K562 (cell line): ENCODE results near the gene OCEL1. TPM values are rescaled to one million over a fixed set of nuclear protein-coding genes. Genes with fewer than 3 reads are reported as not detected.

Source experiments
- BRCA1 ChIP-seq, 2 experiments: fragments of 450-650 bp in 1 of 2; sonication (generic) in 1 of 2; formaldehyde crosslinking in 1 of 2; IDR thresholded peaks; 2 replicates each; pipeline versions ENCODE4 v1.5.0 to v1.6.1; 2017 to 2020; ENCODE audit warnings: mild to moderate bottlenecking in 1 of 2, missing genetic modification reagents in 1 of 2
- CHD2 ChIP-seq: IDR thresholded peaks from 2 replicates; pipeline ENCODE4 v1.6.1; 2011; ENCODE audit warnings: low read depth, low read length
- CTBP1 ChIP-seq: fragments of 450-650 bp; IDR thresholded peaks from 2 replicates; pipeline ENCODE4 v1.6.1; 2016; ENCODE audit warnings: borderline replicate concordance
- KAT2B ChIP-seq: IDR thresholded peaks from one replicate; pipeline ENCODE4 v1.6.1; 2012; ENCODE audit warnings: low read depth, mild to moderate bottlenecking, control low read depth, inconsistent platforms, low read length, moderate library complexity
- KHSRP ChIP-seq: fragments of 450-650 bp; IDR thresholded peaks from 2 replicates; pipeline ENCODE4 v1.6.1; 2017
- KLF13 ChIP-seq: fragments of 450-650 bp; IDR thresholded peaks from 2 replicates; pipeline ENCODE4 v1.6.1; 2016; ENCODE audit warnings: missing genetic modification characterization, low read depth, mild to moderate bottlenecking, missing compliant biosample characterization, moderate library complexity, borderline replicate concordance
- MBD1 ChIP-seq: fragments of 250-450 bp; sonication (Bioruptor Pico); IDR thresholded peaks from 2 replicates; pipeline ENCODE4 v1.8.0; 2022; ENCODE audit warnings: inconsistent platforms
- NR4A1 ChIP-seq, 2 experiments: fragments of 250-450 bp in 1 of 2; fragments of 450-650 bp in 1 of 2; sonication (Bioruptor Pico) in 1 of 2; IDR thresholded peaks; 2 replicates each; pipeline versions ENCODE4 v1.4.0 to v1.6.1; 2016 to 2020; ENCODE audit warnings: mild to moderate bottlenecking in 2 of 2, missing compliant biosample characterization in 1 of 2, missing genetic modification characterization in 1 of 2, moderate library complexity in 1 of 2
- PHF20 ChIP-seq: fragments of 450-650 bp; IDR thresholded peaks from 2 replicates; pipeline ENCODE4 v1.6.1; 2018; ENCODE audit not compliant: partially characterized antibody
- RBBP5 ChIP-seq: fragments of 200-600 bp; sonication (generic); IDR thresholded peaks from 2 replicates; pipeline ENCODE4 v1.6.1; 2012; ENCODE audit warnings: borderline replicate concordance, mild to moderate bottlenecking, low read length, control low read depth, inconsistent platforms; ENCODE audit not compliant: insufficient read depth, poor library complexity, severe bottlenecking
- SAFB ChIP-seq: fragments of 200-400 bp; formaldehyde crosslinking; IDR thresholded peaks from 2 replicates; pipeline ENCODE4 v1.6.1; 2017; ENCODE audit warnings: low read depth, low read length, borderline replicate concordance
- SAP30 ChIP-seq: fragments of 200-600 bp; sonication (generic); IDR thresholded peaks from 2 replicates; pipeline ENCODE4 v1.6.1; 2012; ENCODE audit warnings: borderline replicate concordance, low read depth, mild to moderate bottlenecking, moderate library complexity, low read length, control low read depth, inconsistent platforms; ENCODE audit not compliant: insufficient read depth, poor library complexity, severe bottlenecking
- ZNF444 ChIP-seq: fragments of 250-450 bp; sonication (Bioruptor Pico); IDR thresholded peaks from 2 replicates; pipeline ENCODE4 v1.4.0; 2020; ENCODE audit warnings: mild to moderate bottlenecking, moderate library complexity
- polyA plus RNA-seq, 8 experiments: library from polyadenylated mRNA; depleted of rRNA in 4 of 8; stranded (reverse) in 5 of 8; unstranded in 3 of 8; fragments of >200 nt; fragmentation: Nextera tagmentation in 2 of 8; fragmentation: Illumina TruSeq in 1 of 8; extraction: Ambion mirVana in 2 of 8; extraction: Trizol in 1 of 8; gene quantifications; 2 replicates each; pipeline versions ENCODE4 v1.2.1 to v1.2.3, GENCODE V29; 2011 to 2014; ENCODE audit warnings: inconsistent platforms in 1 of 8, missing spikeins in 1 of 8
- total RNA-seq, 7 experiments: library from RNA; depleted of rRNA in 6 of 7; stranded (reverse); fragments of >200 nt in 6 of 7; fragmentation: Illumina TruSeq in 2 of 7; extraction: Trizol in 2 of 7; gene quantifications; 2 replicates each; pipeline versions ENCODE4 v1.2.1 to v1.2.3, GENCODE V29; 2011 to 2021; ENCODE audit warnings: low replicate concordance in 1 of 7
- TF ChIP-seq, protein P1 (sequence below), 2 experiments: IDR thresholded peaks; 2 replicates each; pipeline ENCODE4 v1.6.1; 2012; ENCODE audit warnings: improper control_type of control experiment in 2 of 2, low read depth in 2 of 2, low read length in 2 of 2, borderline replicate concordance in 1 of 2
- TF ChIP-seq, protein P2 (sequence below): fragments of 450-650 bp; formaldehyde crosslinking; IDR thresholded peaks from 2 replicates; pipeline ENCODE4 v1.4.0; 2022; ENCODE audit warnings: missing genetic modification characterization
- TF ChIP-seq, protein P3 (sequence below): fragments of 450-650 bp; IDR thresholded peaks from 2 replicates; pipeline ENCODE4 v1.6.1; 2016; ENCODE audit warnings: antibody characterized with exemption

The OCEL1 gene
- total and polyA plus RNA-seq, 9 of the 15 experiments (the other 6 are each of a cell fraction or from before 2014, with no cell fraction given), result 8.0 to 38.0 (median 12.4) TPM

- TF ChIP-seq, protein P1, sequence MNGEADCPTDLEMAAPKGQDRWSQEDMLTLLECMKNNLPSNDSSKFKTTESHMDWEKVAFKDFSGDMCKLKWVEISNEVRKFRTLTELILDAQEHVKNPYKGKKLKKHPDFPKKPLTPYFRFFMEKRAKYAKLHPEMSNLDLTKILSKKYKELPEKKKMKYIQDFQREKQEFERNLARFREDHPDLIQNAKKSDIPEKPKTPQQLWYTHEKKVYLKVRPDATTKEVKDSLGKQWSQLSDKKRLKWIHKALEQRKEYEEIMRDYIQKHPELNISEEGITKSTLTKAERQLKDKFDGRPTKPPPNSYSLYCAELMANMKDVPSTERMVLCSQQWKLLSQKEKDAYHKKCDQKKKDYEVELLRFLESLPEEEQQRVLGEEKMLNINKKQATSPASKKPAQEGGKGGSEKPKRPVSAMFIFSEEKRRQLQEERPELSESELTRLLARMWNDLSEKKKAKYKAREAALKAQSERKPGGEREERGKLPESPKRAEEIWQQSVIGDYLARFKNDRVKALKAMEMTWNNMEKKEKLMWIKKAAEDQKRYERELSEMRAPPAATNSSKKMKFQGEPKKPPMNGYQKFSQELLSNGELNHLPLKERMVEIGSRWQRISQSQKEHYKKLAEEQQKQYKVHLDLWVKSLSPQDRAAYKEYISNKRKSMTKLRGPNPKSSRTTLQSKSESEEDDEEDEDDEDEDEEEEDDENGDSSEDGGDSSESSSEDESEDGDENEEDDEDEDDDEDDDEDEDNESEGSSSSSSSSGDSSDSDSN (IDR thresholded peaks at IDR 0.05; ENCODE audit: borderline replicate concordance in 1 of 2, low read depth in 2 of 2, low read length in 2 of 2), result peak; percentile 54 to 95; a peak in 3 of 4 replicates
- TF ChIP-seq BRCA1 (IDR thresholded peaks at IDR 0.05), result no peak
- TF ChIP-seq BRCA1 (CRISPR knock-in tag; IDR thresholded peaks at IDR 0.05), result 0 out of 2 replicates have a peak, but pooled peaks have one; percentile 44
- peak; percentile 85 for TF ChIP-seq RBBP5
- TF ChIP-seq CHD2, result peak; percentile 13; the same call in 1 of the 2 replicates
- TF ChIP-seq, protein P2, sequence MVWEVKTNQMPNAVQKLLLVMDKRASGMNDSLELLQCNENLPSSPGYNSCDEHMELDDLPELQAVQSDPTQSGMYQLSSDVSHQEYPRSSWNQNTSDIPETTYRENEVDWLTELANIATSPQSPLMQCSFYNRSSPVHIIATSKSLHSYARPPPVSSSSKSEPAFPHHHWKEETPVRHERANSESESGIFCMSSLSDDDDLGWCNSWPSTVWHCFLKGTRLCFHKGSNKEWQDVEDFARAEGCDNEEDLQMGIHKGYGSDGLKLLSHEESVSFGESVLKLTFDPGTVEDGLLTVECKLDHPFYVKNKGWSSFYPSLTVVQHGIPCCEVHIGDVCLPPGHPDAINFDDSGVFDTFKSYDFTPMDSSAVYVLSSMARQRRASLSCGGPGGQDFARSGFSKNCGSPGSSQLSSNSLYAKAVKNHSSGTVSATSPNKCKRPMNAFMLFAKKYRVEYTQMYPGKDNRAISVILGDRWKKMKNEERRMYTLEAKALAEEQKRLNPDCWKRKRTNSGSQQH, result no peak
- TF ChIP-seq KLF13 (tag), result peak; percentile 44; the same call in 1 of the 2 replicates
- peak; percentile 52 for TF ChIP-seq KAT2B
- TF ChIP-seq SAP30, result peak; percentile 64
- no peak for TF ChIP-seq ZNF444 (CRISPR knock-in tag)
- no peak for TF ChIP-seq PHF20
- no peak for TF ChIP-seq KHSRP
- TF ChIP-seq MBD1 (CRISPR knock-in tag), result no peak
- TF ChIP-seq, protein P3, sequence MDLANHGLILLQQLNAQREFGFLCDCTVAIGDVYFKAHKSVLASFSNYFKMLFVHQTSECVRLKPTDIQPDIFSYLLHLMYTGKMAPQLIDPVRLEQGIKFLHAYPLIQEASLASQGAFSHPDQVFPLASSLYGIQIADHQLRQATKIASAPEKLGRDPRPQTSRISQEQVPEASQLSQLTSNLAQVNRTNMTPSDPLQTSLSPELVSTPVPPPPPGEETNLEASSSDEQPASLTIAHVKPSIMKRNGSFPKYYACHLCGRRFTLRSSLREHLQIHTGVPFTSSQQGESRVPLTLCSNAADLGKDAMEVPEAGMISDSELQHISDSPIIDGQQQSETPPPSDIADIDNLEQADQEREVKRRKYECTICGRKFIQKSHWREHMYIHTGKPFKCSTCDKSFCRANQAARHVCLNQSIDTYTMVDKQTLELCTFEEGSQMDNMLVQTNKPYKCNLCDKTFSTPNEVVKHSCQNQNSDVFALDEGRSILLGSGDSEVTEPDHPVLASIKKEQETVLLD, result no peak
- TF ChIP-seq SAFB, result peak; percentile 93
- peak; percentile 51; the same call in 1 of the 2 replicates for TF ChIP-seq NR4A1 (CRISPR knock-in tag; IDR thresholded peaks at IDR 0.05)
- TF ChIP-seq NR4A1 (tag; IDR thresholded peaks at IDR 0.05), result peak; percentile 39; the same call in 1 of the 2 replicates
- TF ChIP-seq CTBP1, result peak; percentile 99
These were observed 9.4 kb downstream of the OCEL1 start (continued) for GRCh38 chr19:17235300-17235970.
